ENCODE measurements around the gene TPM1. TPM values are rescaled to one million over a fixed set of nuclear protein-coding genes. Genes with fewer than 3 reads are reported as not detected.

TPM1 gene
- total and polyA plus RNA-seq, 9 of the 15 experiments (the other 6 are each of a cell fraction or from before 2014, with no cell fraction given), result 8.1 to 53.9 (median 43.1) TPM

- TF ChIP-seq MGA (IDR thresholded peaks at IDR 0.05) (no peak), PRDM10 (IDR thresholded peaks at IDR 0.05; ENCODE audit: partially characterized antibody) (no peak), PHB2 (IDR thresholded peaks at IDR 0.05; ENCODE audit: low read depth) (peak; percentile 69; the same call in 1 of the 2 replicates), PATZ1 (CRISPR knock-in tag; IDR thresholded peaks at IDR 0.05; ENCODE audit: borderline replicate concordance) (no peak), NFIX (CRISPR knock-in tag; IDR thresholded peaks at IDR 0.05; ENCODE audit: low read depth) (no peak), NBN (IDR thresholded peaks at IDR 0.05; ENCODE audit: low read depth) (peak; percentile 31; the same call in 1 of the 2 replicates), KHSRP (IDR thresholded peaks at IDR 0.05) (no peak), UBTF (IDR thresholded peaks at IDR 0.05; ENCODE audit: borderline replicate concordance in 1 of 2, low read depth in 2 of 2, low read length in 2 of 2) (no peak)
Observed at GRCh38 chr15:63109920-63110319, 67.4 kb downstream of the TPM1 start (continued).
